GM23338 (cell line): ENCODE measurements around the gene COL9A3.

Experiments used
- CTCF ChIP-seq, 2 experiments: fragments of 200-600 bp in 1 of 2; sonication (generic) in 1 of 2; conservative IDR thresholded peaks; 2 replicates each; pipeline versions ENCODE4 v1.5.1 to v1.6.1; 2016 to 2017; ENCODE audit warnings: antibody characterized with exemption in 2 of 2, low read depth in 2 of 2, mild to moderate bottlenecking in 2 of 2, moderate library complexity in 1 of 2
- EZH2 ChIP-seq: fragments of 200-600 bp; sonication (generic); IDR thresholded peaks from one replicate; pipeline ENCODE4 v1.8.0; 2017; ENCODE audit warnings: antibody characterized with exemption, mild to moderate bottlenecking, low read depth; ENCODE audit not compliant: unreplicated experiment
- REST ChIP-seq: IDR thresholded peaks from one replicate; pipeline ENCODE4 v1.6.1; 2018; ENCODE audit warnings: antibody characterized with exemption; ENCODE audit not compliant: unreplicated experiment

- TF ChIP-seq EZH2 (no peak), CTCF (conservative IDR thresholded peaks at IDR 0.05; ENCODE audit: low read depth in 2 of 2) (no peak), REST (no peak)
These were observed 37.3 kb downstream of the COL9A3 start for GRCh38 chr20:62854121-62854520.
